Choroid plexus epithelial cell (primary cell): ENCODE measurements around the gene SMPD3.
A peak's percentile ranks its signal among the peaks of the same experiment; 100 is the strongest.

Experiments used
- DNase-seq: peaks from one replicate; pipeline ENCODE4 v3.0.0-alpha.2; 2010; ENCODE audit warnings: low read depth
- H3K4me3 ChIP-seq: 2 replicates; pipeline ENCODE4 v1.5.1; 2011; ENCODE audit warnings: low read depth, mild to moderate bottlenecking, control low read depth, low read length, moderate library complexity
- CTCF ChIP-seq: conservative IDR thresholded peaks from 2 replicates; pipeline ENCODE4 v1.5.1; 2011; ENCODE audit warnings: low read depth, mild to moderate bottlenecking, control low read depth, inconsistent platforms, low read length, moderate library complexity

Gene SMPD3

GRCh38 chr16:68470461-68471150 lies 22.3 kb upstream of the SMPD3 start:
- TF ChIP-seq CTCF, result no peak
- no peak overlapping the region for H3K4me3 ChIP-seq
- no peak for DNase-seq

- no peak for DNase-seq
These were observed 21.6 kb upstream of the SMPD3 start for GRCh38 chr16:68469796-68470460.

DNA sequence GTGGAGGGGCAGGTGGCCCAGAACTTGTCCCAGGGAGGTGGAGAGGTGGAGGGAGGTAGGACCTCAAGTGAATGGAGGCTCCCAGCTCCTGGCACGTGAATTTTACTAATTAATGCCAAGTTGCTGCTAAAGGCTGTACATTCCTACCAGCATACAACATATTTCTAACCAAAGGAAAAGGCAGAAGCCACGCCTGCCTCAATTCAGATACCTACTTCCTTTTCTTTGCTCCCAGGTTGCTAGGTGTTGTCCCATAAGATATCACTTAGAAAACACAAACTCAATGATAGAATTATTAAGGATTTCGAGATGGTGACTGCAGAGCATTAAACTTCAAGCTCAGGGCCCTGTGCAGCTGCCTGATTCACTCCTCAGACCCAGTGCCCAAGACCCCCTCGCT lies 20.5 kb upstream of the SMPD3 start:
- H3K4me3 ChIP-seq, result no peak overlapping the region
- DNase-seq, result no peak

More at GRCh38 chr16:68469796-68470460, 21.6 kb upstream of the SMPD3 start:
- peak overlapping the region; percentile 30 for H3K4me3 ChIP-seq
- no peak for TF ChIP-seq CTCF

DNA sequence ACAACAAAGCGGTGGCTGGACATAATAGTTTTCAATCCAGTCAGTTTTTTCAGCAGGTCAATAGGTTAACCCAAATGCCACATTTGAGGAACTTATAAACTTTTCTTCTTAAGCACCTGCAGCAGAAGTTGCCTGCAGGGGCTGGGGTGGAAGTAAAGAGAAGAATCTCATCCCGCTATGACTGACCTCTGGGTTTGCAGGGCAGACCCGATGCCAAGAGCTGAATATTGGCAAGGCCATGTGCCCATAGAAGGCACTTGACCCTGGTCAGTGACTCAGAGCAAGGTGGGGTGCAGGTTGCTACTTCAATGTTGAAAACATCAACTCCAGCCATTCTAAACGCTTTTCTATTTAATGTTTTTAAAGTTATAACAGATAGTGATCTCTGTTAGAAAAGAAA lies 17.9 kb upstream of the SMPD3 start:
- DNase-seq, result no peak
- H3K4me3 ChIP-seq, result no peak overlapping the region
- no peak for TF ChIP-seq CTCF

More for the DNA sequence above, 20.5 kb upstream of the SMPD3 start:
- TF ChIP-seq CTCF, result no peak

- no peak for DNase-seq
- TF ChIP-seq CTCF, result no peak
- H3K4me3 ChIP-seq, result no peak overlapping the region
These were observed 15.6 kb upstream of the SMPD3 start for GRCh38 chr16:68463904-68464303.

- no peak for DNase-seq
- TF ChIP-seq CTCF, result no peak
- H3K4me3 ChIP-seq, result no peak overlapping the region
These were observed 11.8 kb upstream of the SMPD3 start for GRCh38 chr16:68460067-68460466.

GRCh38 chr16:68459457-68459856 lies 11.1 kb upstream of the SMPD3 start:
- no peak for DNase-seq
- no peak for TF ChIP-seq CTCF
- no peak overlapping the region for H3K4me3 ChIP-seq
